T-cell (primary cell): ENCODE measurements around the gene TP63. TPM values are rescaled to one million over a fixed set of nuclear protein-coding genes. Genes with fewer than 3 reads are reported as not detected.

ENCODE experiments used
- ATAC-seq, 4 experiments: fragments of 200-7000 bp in 3 of 4; fragments of 150-1000 bp in 1 of 4; cut with Tn5 transposase; replicated peaks in 1 of 4; 1 replicate in 3 of 4; 2 replicates in 1 of 4; pipeline ENCODE4 v1.10.0; 2021; ENCODE audit warnings: moderate library complexity in 3 of 4, mild to moderate bottlenecking in 2 of 4, moderate number of reproducible peaks in 1 of 4
- CTCF ChIA-PET, 2 donors: fragments of 300-600 bp; sonication (Branson Sonifier 250); formaldehyde crosslinking; loops; one replicate each; lab custom pipeline; 2022; ENCODE audit warnings: antibody characterized with exemption in 2 of 2; lab: Charles Lee
- POLR2A ChIA-PET, 2 donors: fragments of 300-600 bp; sonication (Branson Sonifier 250); formaldehyde crosslinking; loops; one replicate each; lab custom pipeline; 2022; ENCODE audit warnings: antibody characterized with exemption in 2 of 2; lab: Charles Lee
- DNase-seq, 35 experiments: peaks; one replicate each; pipeline versions ENCODE4 v3.0.0 to v3.0.0-alpha.2; 2013 to 2023
- H3K27ac ChIP-seq: one replicate; pipeline ENCODE4 v1.5.1; 2013; ENCODE audit warnings: low read length
- H3K27me3 ChIP-seq, 2 experiments: replicated peaks in 1 of 2; 1 replicate in 1 of 2; 2 replicates in 1 of 2; pipeline versions ENCODE4 v1.6.1 to v1.7.0; 2013; ENCODE audit warnings: low read length in 1 of 2, mixed read lengths in 1 of 2; ENCODE audit not compliant: control insufficient read depth in 2 of 2, insufficient read depth in 2 of 2; ENCODE audit errors: extremely low read depth in 1 of 2
- H3K36me3 ChIP-seq, 2 donors: 1 replicate in 1 of 2; 2 replicates in 1 of 2; pipeline versions ENCODE4 v1.6.1 to v1.7.0; 2013; ENCODE audit warnings: low read length in 1 of 2; ENCODE audit not compliant: control insufficient read depth in 2 of 2, insufficient read depth in 1 of 2; ENCODE audit errors: extremely low read depth in 1 of 2
- H3K4me1 ChIP-seq, 2 experiments: 1 replicate in 1 of 2; 2 replicates in 1 of 2; pipeline versions ENCODE4 v1.6.1 to v1.7.0; 2013; ENCODE audit warnings: low read length in 2 of 2, mixed read lengths in 1 of 2; ENCODE audit not compliant: insufficient read depth in 2 of 2, control insufficient read depth in 1 of 2; ENCODE audit errors: extremely low read depth in 1 of 2
- H3K4me3 ChIP-seq, 2 donors: 1 replicate in 1 of 2; 2 replicates in 1 of 2; pipeline versions ENCODE4 v1.5.1 to v1.7.0; 2013; ENCODE audit warnings: mild to moderate bottlenecking in 2 of 2, low read length in 1 of 2, moderate library complexity in 1 of 2; ENCODE audit not compliant: control insufficient read depth in 1 of 2; ENCODE audit errors: extremely low read depth in 1 of 2
- H3K9me3 ChIP-seq: 2 replicates; pipeline ENCODE4 v1.7.0; 2013
- H3K27ac Mint-ChIP-seq, 2 donors: one replicate each; pipeline ENCODE4 v1.8.0; 2020 to 2021; ENCODE audit warnings: mild to moderate bottlenecking in 2 of 2, mixed read lengths in 2 of 2
- H3K27me3 Mint-ChIP-seq, 2 donors: one replicate each; pipeline ENCODE4 v1.8.0; 2021 to 2022; ENCODE audit warnings: mixed read lengths in 2 of 2
- H3K36me3 Mint-ChIP-seq: one replicate; pipeline ENCODE4 v1.8.0; 2021; ENCODE audit warnings: mixed read lengths
- H3K4me1 Mint-ChIP-seq, 3 donors: one replicate each; pipeline ENCODE4 v1.8.0; 2020 to 2022; ENCODE audit warnings: mixed read lengths in 3 of 3, mild to moderate bottlenecking in 1 of 3
- H3K4me3 Mint-ChIP-seq, 3 donors: one replicate each; pipeline ENCODE4 v1.8.0; 2020 to 2022; ENCODE audit warnings: mild to moderate bottlenecking in 3 of 3, mixed read lengths in 3 of 3, moderate library complexity in 3 of 3
- H3K9me3 Mint-ChIP-seq, 3 donors: one replicate each; pipeline ENCODE4 v1.8.0; 2020 to 2022; ENCODE audit warnings: mixed read lengths in 3 of 3
- WGBS: methylation state at CpG from one replicate; pipeline ENCODE4 v1.1.5; 2013; ENCODE audit warnings: missing lambda C conversion rate; ENCODE audit not compliant: insufficient coverage; 5-methylcytosine and 5-hydroxymethylcytosine counted together
- total RNA-seq, 35 experiments: library from RNA in 6 of 35; stranded (reverse) in 6 of 35; fragments of 120-200 nt in 1 of 35; gene quantifications; one replicate each; pipeline versions ENCODE4 v1.2.1 to v1.2.4 and lab custom pipeline; 2013 to 2026

TP63 gene
- total RNA-seq, 5 donors from 2014 or later (not counting 1 experiment from before 2014, with no cell fraction given): 0.35 to 0.75 (median 0.62) TPM; not detected in 1

DNA sequence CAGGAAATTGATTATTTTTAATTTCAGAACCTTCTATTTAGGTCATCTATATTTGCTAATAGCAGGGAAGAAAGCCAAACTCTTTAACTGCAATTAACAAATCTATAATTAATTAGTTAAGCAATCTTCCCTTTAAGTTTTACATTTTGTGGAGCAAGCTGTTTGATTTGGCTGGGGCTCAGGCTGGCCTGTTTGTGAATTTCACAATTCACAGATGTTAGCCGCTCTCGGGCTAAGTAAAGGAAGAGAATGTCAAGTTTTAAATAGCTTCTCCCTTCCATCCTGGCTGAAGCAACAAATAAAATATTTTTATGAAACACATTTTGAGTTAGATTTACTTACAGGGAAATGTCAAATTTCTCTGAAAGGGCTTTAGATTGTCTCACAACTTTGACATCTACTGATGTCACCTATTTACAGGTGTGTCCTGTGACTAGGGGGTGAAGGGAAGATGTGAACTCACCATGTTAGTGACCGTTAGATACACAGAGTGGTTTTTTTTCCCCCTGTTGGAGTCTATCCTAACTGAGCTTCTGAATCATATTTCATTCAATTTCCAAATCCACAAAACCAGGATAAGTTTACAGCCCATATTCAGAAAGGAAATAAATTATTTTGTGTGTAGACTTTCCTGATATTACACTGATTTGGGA is 1.3 kb upstream of the TP63 start:
- no peaks in the 10 kb centered on the region for H3K36me3 Mint-ChIP-seq
- DNase-seq: no peak
- CTCF ChIA-PET: interaction anchor here (0.6 to 0.8 kb wide), 3 partner anchors 9 to 357 kb away, joined by 3 to 4 read pairs (median 4); no protein-coding TSS in a partner anchor
- no peaks in the 10 kb centered on the region for H3K36me3 ChIP-seq
- peak overlapping the region in 1 of 2 donors; percentile 17 for H3K27ac Mint-ChIP-seq
- H3K4me1 ChIP-seq: peaks cover 0 to 17% of the 10 kb centered on the region in 2 experiments
- WGBS: no CpG with 5 or more reads among the region's 3 CpGs
- peaks cover 17 to 22% (median 18%) of the 10 kb centered on the region in 3 donors for H3K4me1 Mint-ChIP-seq
- H3K4me3 Mint-ChIP-seq: no peak overlapping the region
- no peak overlapping the region for H3K27ac ChIP-seq
- no peak overlapping the region for H3K4me3 ChIP-seq
- POLR2A ChIA-PET: interaction anchor here (0.6 kb wide), 3 partner anchors 584 to 1317 kb away, joined by 4 read pairs; no protein-coding TSS in a partner anchor
- no peaks in the 10 kb centered on the region for H3K27me3 ChIP-seq
- ATAC-seq: no peak
- no peaks in the 10 kb centered on the region for H3K9me3 Mint-ChIP-seq
- H3K27me3 Mint-ChIP-seq: no peaks in the 10 kb centered on the region
- H3K9me3 ChIP-seq: no peaks in the 10 kb centered on the region

GRCh38 chr3:189630767-189631372 is 319 bp upstream of the TP63 start:
- Histone ChIP-seq H3K27me3 (no peaks in the 10 kb centered on the region), H3K4me1 (peaks cover 0 to 17% of the 10 kb centered on the region in 2 experiments), H3K27ac (no peak overlapping the region), H3K36me3 (no peaks in the 10 kb centered on the region), H3K9me3 (no peaks in the 10 kb centered on the region), H3K4me3 (no peak overlapping the region)
- Mint-ChIP-seq H3K36me3 (no peaks in the 10 kb centered on the region), H3K27ac (peak overlapping the region in 1 of 2 donors; percentile 47), H3K4me1 (peaks cover 17 to 22% (median 18%) of the 10 kb centered on the region in 3 donors), H3K27me3 (no peaks in the 10 kb centered on the region), H3K9me3 (no peaks in the 10 kb centered on the region), H3K4me3 (peak overlapping the region in 2 of 3 donors; percentile 31 to 60)
- 67% methylated on average over 1 of the region's 8 CpGs for WGBS
- DNase-seq: peak in 1 of 35 experiments; percentile 35
- CTCF ChIA-PET: interaction anchor here (0.6 to 0.8 kb wide), 3 partner anchors 10 to 358 kb away, joined by 3 to 4 read pairs (median 4); no protein-coding TSS in a partner anchor
- POLR2A ChIA-PET: interaction anchor here (0.6 kb wide), 3 partner anchors 585 to 1316 kb away, joined by 4 read pairs; no protein-coding TSS in a partner anchor
- ATAC-seq: peak in 1 of 4 experiments; percentile 43

DNA sequence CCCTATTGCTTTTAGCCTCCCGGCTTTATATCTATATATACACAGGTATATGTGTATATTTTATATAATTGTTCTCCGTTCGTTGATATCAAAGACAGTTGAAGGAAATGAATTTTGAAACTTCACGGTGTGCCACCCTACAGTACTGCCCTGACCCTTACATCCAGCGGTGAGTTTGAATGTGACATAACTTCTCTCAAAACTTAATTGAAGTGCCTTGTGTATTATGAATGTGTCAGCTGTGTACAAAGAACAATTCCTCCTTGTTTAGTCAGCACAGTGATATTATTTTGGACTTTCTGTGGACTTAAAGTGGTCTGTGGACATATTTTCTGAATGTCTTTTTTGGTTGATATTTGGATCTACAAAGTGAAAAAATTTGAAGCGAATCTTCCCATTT is 220 bp downstream of the TP63 start:
- Histone ChIP-seq H3K4me3 (no peak overlapping the region), H3K27me3 (no peaks in the 10 kb centered on the region), H3K4me1 (peaks cover 0 to 17% of the 10 kb centered on the region in 2 experiments), H3K9me3 (no peaks in the 10 kb centered on the region), H3K27ac (no peak overlapping the region), H3K36me3 (no peaks in the 10 kb centered on the region)
- Mint-ChIP-seq H3K27me3 (no peaks in the 10 kb centered on the region), H3K4me1 (peaks cover 17 to 22% (median 18%) of the 10 kb centered on the region in 3 donors), H3K4me3 (no peak overlapping the region), H3K36me3 (no peaks in the 10 kb centered on the region), H3K27ac (no peak overlapping the region), H3K9me3 (no peaks in the 10 kb centered on the region)
- ATAC-seq: no peak
- ChIA-PET POLR2A (no interaction called here), CTCF (no interaction called here)
- DNase-seq: no peak
- no CpG with 5 or more reads among the region's 6 CpGs for WGBS

DNA sequence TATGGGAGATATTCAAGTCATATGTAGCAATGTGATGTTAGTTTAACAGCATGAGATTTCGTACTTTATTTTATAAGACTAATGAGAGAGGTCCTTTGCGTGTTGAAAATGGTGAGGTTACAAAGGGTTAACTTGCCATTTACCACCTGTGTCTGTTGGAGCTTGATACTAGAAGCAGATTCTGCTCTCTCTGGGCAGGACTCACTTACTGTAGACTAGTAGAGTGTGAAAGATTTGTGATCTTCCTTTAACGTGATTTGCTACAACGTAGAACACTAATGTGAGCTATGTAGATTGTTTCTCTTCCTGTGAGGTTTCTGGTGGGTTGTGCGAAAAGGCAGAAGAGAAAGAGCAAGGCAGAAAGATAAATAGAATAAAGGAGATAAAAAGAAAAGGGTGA is 1.1 kb downstream of the TP63 start:
- 46% methylated on average over 3 of the region's 5 CpGs for WGBS

DNA sequence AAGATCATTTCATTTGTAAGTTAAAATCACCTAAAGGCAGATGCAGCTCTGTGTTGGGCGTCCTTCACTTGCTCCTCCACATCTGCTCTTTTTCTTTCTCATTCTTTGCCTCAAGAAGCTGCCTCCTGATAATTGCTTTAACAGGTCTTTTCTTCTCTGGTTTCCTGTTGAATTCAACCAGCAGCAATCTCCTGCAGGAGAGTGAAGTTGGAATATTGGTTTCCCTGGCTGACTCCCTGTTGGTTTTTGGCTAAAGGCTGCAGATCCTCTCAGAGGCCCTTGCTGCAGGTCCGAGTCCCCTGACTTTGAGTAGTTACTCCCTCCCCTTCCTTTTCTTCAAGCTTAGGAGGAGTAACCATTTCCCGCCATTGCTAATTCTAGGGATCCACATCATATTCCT is 4.2 kb downstream of the TP63 start:
- POLR2A ChIA-PET: no interaction called here

More for the DNA sequence above, 1.1 kb downstream of the TP63 start:
- POLR2A ChIA-PET: interaction anchor here in 1 of 2 donors (0.6 kb wide), 1 partner anchor 307 kb away, joined by 3 read pairs; no protein-coding TSS in a partner anchor
- CTCF ChIA-PET: no interaction called here
- Histone ChIP-seq H3K4me3 (no peak overlapping the region), H3K9me3 (no peaks in the 10 kb centered on the region), H3K27me3 (no peaks in the 10 kb centered on the region), H3K4me1 (peaks cover 0 to 17% of the 10 kb centered on the region in 2 experiments), H3K27ac (no peak overlapping the region), H3K36me3 (no peaks in the 10 kb centered on the region)
- Mint-ChIP-seq H3K9me3 (no peaks in the 10 kb centered on the region), H3K27ac (peak overlapping the region in 1 of 2 donors; percentile 12), H3K27me3 (no peaks in the 10 kb centered on the region), H3K36me3 (no peaks in the 10 kb centered on the region), H3K4me1 (peaks cover 17 to 22% (median 18%) of the 10 kb centered on the region in 3 donors), H3K4me3 (no peak overlapping the region)
- ATAC-seq (no peak), DNase-seq (peak in 1 of 35 experiments; percentile 2)

DNA sequence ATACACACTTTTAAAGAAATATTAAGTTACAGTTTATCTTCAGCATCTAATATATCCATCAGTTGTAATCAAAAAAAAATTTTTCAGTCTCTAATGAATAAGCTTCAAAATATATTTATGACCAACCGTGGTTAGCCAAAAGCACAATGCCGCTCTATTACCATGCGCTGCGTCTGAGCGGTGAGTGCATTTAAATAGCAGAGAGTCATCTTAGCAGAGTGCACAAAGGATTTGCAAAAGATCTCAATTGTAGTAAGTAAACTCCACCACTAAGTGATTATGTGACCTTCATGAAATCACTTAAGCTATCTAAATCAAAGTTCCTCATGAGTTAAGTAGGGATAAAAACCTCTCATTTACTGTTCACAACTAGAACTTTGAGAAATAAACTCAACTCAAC is 4.9 kb downstream of the TP63 start:
- H3K4me1 Mint-ChIP-seq: peaks cover 8 to 10% (median 9%) of the 10 kb centered on the region in 3 donors
- H3K9me3 Mint-ChIP-seq: no peaks in the 10 kb centered on the region
- Histone ChIP-seq H3K27me3 (no peaks in the 10 kb centered on the region), H3K4me1 (peaks cover 0 to 7% of the 10 kb centered on the region in 2 experiments), H3K4me3 (no peak overlapping the region), H3K36me3 (no peaks in the 10 kb centered on the region), H3K9me3 (no peaks in the 10 kb centered on the region), H3K27ac (no peak overlapping the region)
- H3K4me3 Mint-ChIP-seq: no peak overlapping the region
- ATAC-seq (no peak), DNase-seq (no peak)
- ChIA-PET POLR2A (no interaction called here), CTCF (no interaction called here)
- no peaks in the 10 kb centered on the region for H3K27me3 Mint-ChIP-seq
- no peak overlapping the region for H3K27ac Mint-ChIP-seq
- WGBS: no CpG with 5 or more reads among the region's 5 CpGs
- H3K36me3 Mint-ChIP-seq: no peaks in the 10 kb centered on the region

More for the DNA sequence above, 4.2 kb downstream of the TP63 start:
- Mint-ChIP-seq H3K27ac (no peak overlapping the region), H3K27me3 (no peaks in the 10 kb centered on the region), H3K4me3 (no peak overlapping the region), H3K9me3 (no peaks in the 10 kb centered on the region), H3K36me3 (no peaks in the 10 kb centered on the region), H3K4me1 (peaks cover 14 to 16% (median 15%) of the 10 kb centered on the region in 3 donors)
- Histone ChIP-seq H3K27ac (no peak overlapping the region), H3K9me3 (no peaks in the 10 kb centered on the region), H3K4me1 (peaks cover 0 to 10% of the 10 kb centered on the region in 2 experiments), H3K4me3 (no peak overlapping the region), H3K36me3 (no peaks in the 10 kb centered on the region), H3K27me3 (no peaks in the 10 kb centered on the region)
- DNase-seq: no peak
- 93% methylated on average over 2 of the region's 3 CpGs for WGBS
- ATAC-seq: no peak
- CTCF ChIA-PET: no interaction called here
